Measurements from ENCODE around the gene HIPK1. TPM values are rescaled to one million over a fixed set of nuclear protein-coding genes. Genes with fewer than 3 reads are reported as not detected.

HIPK1 gene
- total and polyA plus RNA-seq, 8 donors, result 38.7 to 77.4 (median 45.4) TPM

DNA sequence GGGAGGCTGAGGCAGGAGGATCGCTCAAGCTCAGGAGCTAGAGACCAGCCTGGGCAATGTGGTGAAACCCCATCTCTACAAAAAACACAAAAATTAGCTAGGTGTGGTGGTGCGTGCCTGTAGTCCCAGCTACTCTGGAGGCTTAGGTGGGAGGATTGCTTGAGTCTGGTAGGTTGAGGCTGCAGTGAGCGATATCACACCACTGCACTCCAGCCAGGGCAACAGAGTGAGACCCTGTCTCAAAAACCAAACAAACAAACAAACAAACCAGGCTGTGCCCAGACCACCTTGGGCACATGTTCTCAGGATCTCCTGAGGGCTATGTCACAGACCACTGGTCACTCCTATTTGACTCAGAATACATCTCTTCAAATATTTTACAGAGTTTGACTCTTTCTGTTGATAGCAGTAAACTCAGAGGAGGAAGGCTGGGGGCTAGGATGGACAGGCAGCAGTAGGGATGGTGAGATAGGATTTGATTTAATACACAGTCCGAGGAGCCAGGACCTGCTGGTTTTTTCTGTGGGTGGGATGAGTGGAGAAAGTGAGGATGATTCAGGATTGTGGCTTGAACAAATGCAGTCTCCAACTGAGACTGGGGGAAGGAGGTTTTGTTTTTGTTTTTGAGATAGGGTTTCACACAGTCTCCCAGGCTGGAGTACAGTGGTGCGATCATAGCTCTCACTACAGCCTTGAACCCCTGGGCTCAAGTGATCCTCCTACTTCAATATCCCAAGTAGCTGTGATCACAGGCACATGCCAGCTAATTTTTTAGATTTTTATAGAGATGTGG, 96.7 kb downstream of the HIPK1 start:
- no peaks in the 10 kb centered on the region for H3K9me3 ChIP-seq
- no peak overlapping the region for H3K27ac ChIP-seq
- no peak for ATAC-seq
- no peak for DNase-seq
- intact Hi-C loops (cut with DNase I), result no loop called here
- no peaks in the 10 kb centered on the region for H3K4me1 ChIP-seq
- H3K36me3 ChIP-seq, result no peaks in the 10 kb centered on the region
- H3K27me3 ChIP-seq, result no peaks in the 10 kb centered on the region
- TF ChIP-seq, protein P1, sequence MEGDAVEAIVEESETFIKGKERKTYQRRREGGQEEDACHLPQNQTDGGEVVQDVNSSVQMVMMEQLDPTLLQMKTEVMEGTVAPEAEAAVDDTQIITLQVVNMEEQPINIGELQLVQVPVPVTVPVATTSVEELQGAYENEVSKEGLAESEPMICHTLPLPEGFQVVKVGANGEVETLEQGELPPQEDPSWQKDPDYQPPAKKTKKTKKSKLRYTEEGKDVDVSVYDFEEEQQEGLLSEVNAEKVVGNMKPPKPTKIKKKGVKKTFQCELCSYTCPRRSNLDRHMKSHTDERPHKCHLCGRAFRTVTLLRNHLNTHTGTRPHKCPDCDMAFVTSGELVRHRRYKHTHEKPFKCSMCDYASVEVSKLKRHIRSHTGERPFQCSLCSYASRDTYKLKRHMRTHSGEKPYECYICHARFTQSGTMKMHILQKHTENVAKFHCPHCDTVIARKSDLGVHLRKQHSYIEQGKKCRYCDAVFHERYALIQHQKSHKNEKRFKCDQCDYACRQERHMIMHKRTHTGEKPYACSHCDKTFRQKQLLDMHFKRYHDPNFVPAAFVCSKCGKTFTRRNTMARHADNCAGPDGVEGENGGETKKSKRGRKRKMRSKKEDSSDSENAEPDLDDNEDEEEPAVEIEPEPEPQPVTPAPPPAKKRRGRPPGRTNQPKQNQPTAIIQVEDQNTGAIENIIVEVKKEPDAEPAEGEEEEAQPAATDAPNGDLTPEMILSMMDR (IDR thresholded peaks at IDR 0.05), result no peak
- no peak overlapping the region for H3K4me3 ChIP-seq

DNA sequence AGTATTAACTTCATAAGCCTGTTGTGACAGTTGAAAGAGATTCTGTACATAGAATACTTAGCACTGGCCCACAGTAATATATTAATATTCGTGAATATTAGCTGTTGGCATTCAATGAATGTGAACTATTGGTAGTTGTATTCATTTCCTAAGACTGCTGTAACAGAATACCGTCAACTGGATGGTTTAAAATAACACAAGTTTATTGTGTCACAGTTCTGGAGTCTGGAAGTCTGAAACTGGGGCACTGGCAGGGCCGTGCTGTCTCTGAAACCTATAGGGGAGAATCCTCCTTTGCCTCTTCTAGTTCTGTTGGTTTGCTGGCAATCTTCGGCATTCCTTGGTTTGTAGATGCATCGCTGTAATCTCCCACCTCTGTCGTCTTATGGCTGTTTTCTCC, 97.7 kb downstream of the HIPK1 start:
- H3K4me3 ChIP-seq, result no peak overlapping the region
- H3K27me3 ChIP-seq, result no peaks in the 10 kb centered on the region
- TF ChIP-seq, protein P1 (IDR thresholded peaks at IDR 0.05), result no peak
- H3K4me1 ChIP-seq, result no peaks in the 10 kb centered on the region
- intact Hi-C loops (cut with DNase I), result no loop called here
- H3K27ac ChIP-seq, result no peak overlapping the region
- no peaks in the 10 kb centered on the region for H3K9me3 ChIP-seq
- DNase-seq (no peak), ATAC-seq (no peak)
- H3K36me3 ChIP-seq, result no peaks in the 10 kb centered on the region

Other genes with a start within 250 kb of the HIPK1 start
- gene PHTF1, start 169.8 kb upstream of the HIPK1 start, total RNA-seq, result 10 to 100 TPM; 25.7 to 36.1 TPM
- gene PHTF1, start 169.8 kb upstream of the HIPK1 start, polyA plus RNA-seq (ENCODE audit: insufficient read length in 6 of 6), result 10 to 100 TPM; 20.0 to 23.8 (median 22.1) TPM
- 10 to 100 TPM; 15.6 to 19.5 TPM for gene RSBN1, start 116.8 kb upstream of the HIPK1 start, total RNA-seq
- gene RSBN1, start 116.8 kb upstream of the HIPK1 start, polyA plus RNA-seq (ENCODE audit: insufficient read length in 6 of 6), result 10 to 100 TPM; 22.8 to 26.8 (median 24.2) TPM
- 10 to 100 TPM in 1 of 2 donors, 1 to 10 TPM in 1; 5.6 to 10.0 TPM for gene PTPN22, start 57.6 kb upstream of the HIPK1 start, total RNA-seq
- 1 to 10 TPM in 2 of 6 donors, under 1 TPM in 4; 0.62 to 1.0 (median 0.83) TPM for gene PTPN22, start 57.6 kb upstream of the HIPK1 start, polyA plus RNA-seq (ENCODE audit: insufficient read length in 6 of 6)
- gene BCL2L15, start 41.7 kb upstream of the HIPK1 start, total RNA-seq, result 1 to 10 TPM; 2.2 to 2.3 TPM
- gene BCL2L15, start 41.7 kb upstream of the HIPK1 start, polyA plus RNA-seq (ENCODE audit: insufficient read length in 6 of 6), result 1 to 10 TPM in 5 of 6 donors, under 1 TPM in 1; 0.91 to 2.7 (median 1.1) TPM
- gene AP4B1, start 24.5 kb upstream of the HIPK1 start, total RNA-seq, result 10 to 100 TPM; 15.4 to 21.2 TPM
- gene AP4B1, start 24.5 kb upstream of the HIPK1 start, polyA plus RNA-seq (ENCODE audit: insufficient read length in 6 of 6), result 10 to 100 TPM; 51.5 to 65.1 (median 56.1) TPM
- 1 to 10 TPM; 7.3 to 9.1 TPM for gene DCLRE1B, start 24.0 kb upstream of the HIPK1 start, total RNA-seq
- gene DCLRE1B, start 24.0 kb upstream of the HIPK1 start, polyA plus RNA-seq (ENCODE audit: insufficient read length in 6 of 6), result 10 to 100 TPM in 3 of 6 donors, 1 to 10 TPM in 3; 8.5 to 11.9 (median 10.2) TPM
- 10 to 100 TPM; 53.8 to 74.2 TPM for gene OLFML3, start 50.1 kb downstream of the HIPK1 start, total RNA-seq
- gene OLFML3, start 50.1 kb downstream of the HIPK1 start, polyA plus RNA-seq (ENCODE audit: insufficient read length in 6 of 6), result 100 to 1,000 TPM; 229 to 291 (median 273) TPM
- gene SYT6, start 224.5 kb downstream of the HIPK1 start, total RNA-seq, result not detected
- 10 to 100 TPM; 10.9 to 21.9 (median 12.6) TPM for gene SYT6, start 224.5 kb downstream of the HIPK1 start, polyA plus RNA-seq (ENCODE audit: insufficient read length in 6 of 6)